ENCODE measurements around the gene RTN4.

Gene RTN4

DNA sequence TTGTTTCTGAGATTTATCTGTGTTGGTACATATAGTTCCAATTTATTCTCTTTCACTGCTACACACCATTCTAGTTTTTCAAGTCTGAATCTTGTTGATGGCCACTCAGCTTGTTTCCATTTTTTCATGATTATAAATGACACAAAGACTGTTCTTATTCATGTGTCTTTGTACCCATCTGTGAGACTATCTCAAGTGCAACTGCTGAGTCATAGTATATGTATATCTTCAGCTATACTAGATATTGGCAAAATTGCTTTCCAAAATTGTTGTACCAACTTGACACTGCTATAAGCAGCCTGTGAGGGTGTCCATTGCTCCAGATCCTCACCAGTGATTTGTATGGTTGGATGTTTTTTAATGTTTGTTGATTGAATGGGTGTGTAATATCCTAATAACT lies 37.2 kb upstream of the RTN4 start:
- Histone ChIP-seq H3K4me2 (ENCODE audit: low read length) (no peak overlapping the region), H4K20me1 (ENCODE audit: control insufficient read depth, insufficient read depth, low read depth, low read length) (no peaks in the 10 kb centered on the region), H3K4me3 (ENCODE audit: low read length) (no peak overlapping the region), H3K79me2 (ENCODE audit: control insufficient read depth, low read length) (no peaks in the 10 kb centered on the region), H3K27ac (ENCODE audit: low read depth, low read length) (no peak overlapping the region), H3K9me3 (ENCODE audit: control insufficient read depth, insufficient read depth, low read length) (no peaks in the 10 kb centered on the region), H3F3A (ENCODE audit: control insufficient read depth, insufficient read depth) (no peaks in the 10 kb centered on the region), H3K36me3 (ENCODE audit: control insufficient read depth, low read length) (no peaks in the 10 kb centered on the region), H3K4me1 (ENCODE audit: control insufficient read depth, low read length) (no peaks in the 10 kb centered on the region), H3K27me3 (ENCODE audit: control insufficient read depth, low read length) (no peaks in the 10 kb centered on the region), H3K9me2 (replicated peaks; ENCODE audit: control insufficient read depth, low read length) (no peaks in the 10 kb centered on the region)
- no peak for TF ChIP-seq EZH2phosphoT487 (IDR thresholded peaks at IDR 0.05; ENCODE audit: borderline replicate concordance, low read length)
- TF ChIP-seq, protein P1, sequence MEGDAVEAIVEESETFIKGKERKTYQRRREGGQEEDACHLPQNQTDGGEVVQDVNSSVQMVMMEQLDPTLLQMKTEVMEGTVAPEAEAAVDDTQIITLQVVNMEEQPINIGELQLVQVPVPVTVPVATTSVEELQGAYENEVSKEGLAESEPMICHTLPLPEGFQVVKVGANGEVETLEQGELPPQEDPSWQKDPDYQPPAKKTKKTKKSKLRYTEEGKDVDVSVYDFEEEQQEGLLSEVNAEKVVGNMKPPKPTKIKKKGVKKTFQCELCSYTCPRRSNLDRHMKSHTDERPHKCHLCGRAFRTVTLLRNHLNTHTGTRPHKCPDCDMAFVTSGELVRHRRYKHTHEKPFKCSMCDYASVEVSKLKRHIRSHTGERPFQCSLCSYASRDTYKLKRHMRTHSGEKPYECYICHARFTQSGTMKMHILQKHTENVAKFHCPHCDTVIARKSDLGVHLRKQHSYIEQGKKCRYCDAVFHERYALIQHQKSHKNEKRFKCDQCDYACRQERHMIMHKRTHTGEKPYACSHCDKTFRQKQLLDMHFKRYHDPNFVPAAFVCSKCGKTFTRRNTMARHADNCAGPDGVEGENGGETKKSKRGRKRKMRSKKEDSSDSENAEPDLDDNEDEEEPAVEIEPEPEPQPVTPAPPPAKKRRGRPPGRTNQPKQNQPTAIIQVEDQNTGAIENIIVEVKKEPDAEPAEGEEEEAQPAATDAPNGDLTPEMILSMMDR (IDR thresholded peaks at IDR 0.05; ENCODE audit: low read depth, low read length, poor library complexity, severe bottlenecking): no peak

DNA sequence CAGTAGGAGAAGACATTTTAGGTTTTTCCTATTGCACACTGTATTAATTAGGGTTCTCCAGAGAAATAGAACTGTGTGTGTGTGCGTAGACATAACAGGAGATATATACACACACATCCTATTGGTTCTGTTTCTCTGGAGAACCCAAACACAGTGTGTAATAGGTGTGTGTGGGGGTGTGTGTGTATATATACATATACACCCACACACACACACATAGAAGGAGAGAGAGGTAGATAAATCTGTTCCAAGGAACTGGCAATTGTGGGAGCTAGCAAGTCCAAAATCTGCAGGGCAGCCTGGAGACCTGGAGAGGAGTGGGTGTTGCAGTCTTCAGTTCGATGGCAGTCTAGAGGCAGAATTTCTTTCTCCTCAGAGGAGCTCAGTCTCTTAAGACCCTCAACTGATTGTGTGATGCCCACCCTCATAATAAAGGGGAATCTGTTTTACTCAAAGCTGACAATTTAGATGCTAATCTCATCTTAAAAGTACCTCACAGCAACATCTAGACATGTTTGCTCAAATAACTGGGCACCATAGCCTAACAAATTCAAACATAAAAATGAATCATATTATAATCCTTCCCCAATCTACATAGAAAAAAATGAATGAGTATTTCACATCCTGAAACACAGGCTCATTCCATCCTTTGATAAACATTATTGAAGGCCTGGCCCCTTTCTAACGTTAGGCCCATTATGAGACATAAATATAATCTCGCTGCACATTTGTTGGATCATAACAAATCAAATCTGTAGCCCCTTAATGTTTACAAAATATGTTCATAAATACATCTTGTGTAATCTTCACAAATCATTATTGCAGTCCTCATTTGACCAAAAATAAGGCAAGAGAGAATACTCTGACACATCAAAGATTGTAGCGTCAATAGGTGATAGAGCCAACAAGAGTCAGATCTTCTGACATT lies 35.1 kb upstream of the RTN4 start:
- H3K4me1 ChIP-seq (ENCODE audit: control insufficient read depth, low read length): no peaks in the 10 kb centered on the region
- TF ChIP-seq EZH2phosphoT487 (IDR thresholded peaks at IDR 0.05; ENCODE audit: borderline replicate concordance, low read length): no peak
- TF ChIP-seq, protein P1 (IDR thresholded peaks at IDR 0.05; ENCODE audit: low read depth, low read length, poor library complexity, severe bottlenecking): no peak
- no peaks in the 10 kb centered on the region for H3F3A ChIP-seq (ENCODE audit: control insufficient read depth, insufficient read depth)
- H4K20me1 ChIP-seq (ENCODE audit: control insufficient read depth, insufficient read depth, low read depth, low read length): no peaks in the 10 kb centered on the region
- no peaks in the 10 kb centered on the region for H3K36me3 ChIP-seq (ENCODE audit: control insufficient read depth, low read length)
- no peaks in the 10 kb centered on the region for H3K9me2 ChIP-seq (replicated peaks; ENCODE audit: control insufficient read depth, low read length)
- H3K27me3 ChIP-seq (ENCODE audit: control insufficient read depth, low read length): no peaks in the 10 kb centered on the region
- no peak overlapping the region for H3K27ac ChIP-seq (ENCODE audit: low read depth, low read length)
- H3K79me2 ChIP-seq (ENCODE audit: control insufficient read depth, low read length): no peaks in the 10 kb centered on the region
- H3K9me3 ChIP-seq (ENCODE audit: control insufficient read depth, insufficient read depth, low read length): no peaks in the 10 kb centered on the region
- no peak overlapping the region for H3K4me3 ChIP-seq (ENCODE audit: low read length)
- H3K4me2 ChIP-seq (ENCODE audit: low read length): no peak overlapping the region

DNA sequence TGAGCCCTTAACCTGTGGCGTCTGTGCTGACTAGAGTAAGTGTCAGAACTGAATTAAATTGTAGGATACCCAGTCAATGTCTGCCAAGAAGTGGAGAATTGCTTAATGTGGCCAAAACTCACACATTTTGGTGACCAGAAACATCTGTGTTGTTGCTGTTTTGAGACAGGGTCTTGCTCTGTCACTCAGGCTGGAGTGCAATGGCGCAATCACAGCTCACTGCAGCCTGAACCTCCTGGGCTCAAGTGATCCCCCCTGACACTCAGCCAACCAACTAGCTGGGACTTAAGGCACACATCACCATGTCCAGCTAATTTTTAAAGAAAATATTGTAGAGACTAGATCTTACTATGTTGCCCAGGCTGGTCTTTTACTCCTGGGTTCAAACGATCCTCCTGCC lies 34.4 kb upstream of the RTN4 start:
- Histone ChIP-seq H3K27ac (ENCODE audit: low read depth, low read length) (no peak overlapping the region), H3K9me3 (ENCODE audit: control insufficient read depth, insufficient read depth, low read length) (no peaks in the 10 kb centered on the region), H3K27me3 (ENCODE audit: control insufficient read depth, low read length) (no peaks in the 10 kb centered on the region), H3K79me2 (ENCODE audit: control insufficient read depth, low read length) (no peaks in the 10 kb centered on the region), H3K4me2 (ENCODE audit: low read length) (no peak overlapping the region), H3F3A (ENCODE audit: control insufficient read depth, insufficient read depth) (no peaks in the 10 kb centered on the region), H3K9me2 (replicated peaks; ENCODE audit: control insufficient read depth, low read length) (no peaks in the 10 kb centered on the region), H3K36me3 (ENCODE audit: control insufficient read depth, low read length) (no peaks in the 10 kb centered on the region), H4K20me1 (ENCODE audit: control insufficient read depth, insufficient read depth, low read depth, low read length) (no peaks in the 10 kb centered on the region), H3K4me3 (ENCODE audit: low read length) (no peak overlapping the region), H3K4me1 (ENCODE audit: control insufficient read depth, low read length) (no peaks in the 10 kb centered on the region)
- no peak for TF ChIP-seq EZH2phosphoT487 (IDR thresholded peaks at IDR 0.05; ENCODE audit: borderline replicate concordance, low read length)
- TF ChIP-seq, protein P1 (IDR thresholded peaks at IDR 0.05; ENCODE audit: low read depth, low read length, poor library complexity, severe bottlenecking): no peak

All from DOHH2 (cell line).